ENCODE results near the gene ADGRG2. TPM values are rescaled to one million over a fixed set of nuclear protein-coding genes. Genes with fewer than 3 reads are reported as not detected.

The ADGRG2 gene
- total and polyA plus RNA-seq, 2 donors (not counting 1 experiment from before 2014, with no cell fraction given): not detected

- Histone ChIP-seq H2AFZ (ENCODE audit: insufficient read depth, low read depth, low read length, poor library complexity, severe bottlenecking) (no peak overlapping the region), H4K20me1 (ENCODE audit: control insufficient read depth, insufficient read depth, low read length, poor library complexity, severe bottlenecking) (no peaks in the 10 kb centered on the region), H3K4me3 (ENCODE audit: control extremely low read depth in 1 of 5, extremely low read depth in 1 of 5, insufficient read depth in 1 of 5, low read depth in 2 of 5, low read length in 4 of 5) (no peak overlapping the region), H3K9ac (ENCODE audit: low read length) (no peak overlapping the region), H3K4me2 (replicated peaks; ENCODE audit: low read depth, low read length, poor library complexity, severe bottlenecking) (no peak overlapping the region), H3K79me2 (ENCODE audit: control insufficient read depth, insufficient read depth, low read length) (no peaks in the 10 kb centered on the region), H3K9me3 (ENCODE audit: control extremely low read depth in 1 of 3, control insufficient read depth in 2 of 3, insufficient read depth in 1 of 3, low read length in 2 of 3) (no peaks in the 10 kb centered on the region), H3K27me3 (replicated peaks in 1 of 4; ENCODE audit: control extremely low read depth in 1 of 4, control insufficient read depth in 3 of 4, insufficient read depth in 4 of 4, low read length in 3 of 4) (no peaks in the 10 kb centered on the region), H3K27ac (ENCODE audit: low read length in 2 of 2) (no peak overlapping the region), H3K4me1 (ENCODE audit: control insufficient read depth in 2 of 2, insufficient read depth in 2 of 2, low read length in 2 of 2) (no peaks in the 10 kb centered on the region), H3K36me3 (replicated peaks in 1 of 2; ENCODE audit: control extremely low read depth in 1 of 2, control insufficient read depth in 1 of 2, extremely low read depth in 1 of 2, insufficient read depth in 2 of 2, low read length in 1 of 2) (peaks cover 0 to 24% of the 10 kb centered on the region in 2 experiments)
- intact Hi-C loops (cut with micrococcal nuclease): no loop called here
- WGBS (ENCODE audit: insufficient coverage): 100% methylated on average over 3 of the region's 6 CpGs
- DNase-seq (no peak), ATAC-seq (ENCODE audit: low read depth) (no peak)
- POLR2A ChIA-PET: no interaction called here
- no peaks in the 10 kb centered on the region for H3K27me3 Mint-ChIP-seq
- CTCF ChIA-PET: no interaction called here
- no peak for TF ChIP-seq EZH2 (IDR thresholded peaks at IDR 0.05; ENCODE audit: borderline replicate concordance, insufficient read depth, low read depth, low read length, poor library complexity, severe bottlenecking)
- TF ChIP-seq CTCF (IDR thresholded peaks at IDR 0.05): no peak
- H3K4me1 Mint-ChIP-seq: no peaks in the 10 kb centered on the region
- no peak overlapping the region for H3K27ac Mint-ChIP-seq
- no peak overlapping the region for H3K4me3 Mint-ChIP-seq
- no peaks in the 10 kb centered on the region for H3K9me3 Mint-ChIP-seq (ENCODE audit: insufficient read depth)
These were observed 176.1 kb downstream of the ADGRG2 start for GRCh38 chrX:18946157-18946556.

GRCh38 chrX:18945483-18945882 is 176.8 kb downstream of the ADGRG2 start:
- no peak for DNase-seq
- WGBS (ENCODE audit: insufficient coverage): no CpG with 5 or more reads among the region's 2 CpGs
- H3K4me1 ChIP-seq (ENCODE audit: control insufficient read depth in 2 of 2, insufficient read depth in 2 of 2, low read length in 2 of 2): no peaks in the 10 kb centered on the region
- no peaks in the 10 kb centered on the region for H3K9me3 ChIP-seq (ENCODE audit: control extremely low read depth in 1 of 3, control insufficient read depth in 2 of 3, insufficient read depth in 1 of 3, low read length in 2 of 3)
- ATAC-seq (ENCODE audit: low read depth): no peak
- H3K9me3 Mint-ChIP-seq (ENCODE audit: insufficient read depth): no peaks in the 10 kb centered on the region
- CTCF ChIA-PET: no interaction called here
- H3K4me2 ChIP-seq (replicated peaks; ENCODE audit: low read depth, low read length, poor library complexity, severe bottlenecking): no peak overlapping the region
- no peak overlapping the region for H3K27ac Mint-ChIP-seq
- H3K4me1 Mint-ChIP-seq: no peaks in the 10 kb centered on the region
- no peaks in the 10 kb centered on the region for H4K20me1 ChIP-seq (ENCODE audit: control insufficient read depth, insufficient read depth, low read length, poor library complexity, severe bottlenecking)
- H3K27ac ChIP-seq (ENCODE audit: low read length in 2 of 2): no peak overlapping the region
- TF ChIP-seq CTCF (IDR thresholded peaks at IDR 0.05) (no peak), EZH2 (IDR thresholded peaks at IDR 0.05; ENCODE audit: borderline replicate concordance, insufficient read depth, low read depth, low read length, poor library complexity, severe bottlenecking) (no peak)
- H3K79me2 ChIP-seq (ENCODE audit: control insufficient read depth, insufficient read depth, low read length): no peaks in the 10 kb centered on the region
- no peak overlapping the region for H3K9ac ChIP-seq (ENCODE audit: low read length)
- no peaks in the 10 kb centered on the region for H3K27me3 Mint-ChIP-seq
- no peak overlapping the region for H3K4me3 Mint-ChIP-seq
- intact Hi-C loops (cut with micrococcal nuclease): no loop called here
- no peak overlapping the region for H3K4me3 ChIP-seq (ENCODE audit: control extremely low read depth in 1 of 5, extremely low read depth in 1 of 5, insufficient read depth in 1 of 5, low read depth in 2 of 5, low read length in 4 of 5)
- H3K36me3 ChIP-seq (replicated peaks in 1 of 2; ENCODE audit: control extremely low read depth in 1 of 2, control insufficient read depth in 1 of 2, extremely low read depth in 1 of 2, insufficient read depth in 2 of 2, low read length in 1 of 2): peaks cover 0 to 24% of the 10 kb centered on the region in 2 experiments
- no peaks in the 10 kb centered on the region for H3K27me3 ChIP-seq (replicated peaks in 1 of 4; ENCODE audit: control extremely low read depth in 1 of 4, control insufficient read depth in 3 of 4, insufficient read depth in 4 of 4, low read length in 3 of 4)
- no peak overlapping the region for H2AFZ ChIP-seq (ENCODE audit: insufficient read depth, low read depth, low read length, poor library complexity, severe bottlenecking)
- POLR2A ChIA-PET: no interaction called here

Data from B cell (primary cell).